Stromal cell of bone marrow (primary cell): ENCODE measurements around the gene EPN2.
"Not testable (repeated sequence)": the region's sequence is repeated elsewhere in the genome, so short reads cannot be mapped to it uniquely, and the experiment has no call there.

Experiments
- DNase-seq: peaks from one replicate; pipeline ENCODE4 v3.0.0-alpha.2; 2012; ENCODE audit warnings: low read depth

EPN2 gene

DNA sequence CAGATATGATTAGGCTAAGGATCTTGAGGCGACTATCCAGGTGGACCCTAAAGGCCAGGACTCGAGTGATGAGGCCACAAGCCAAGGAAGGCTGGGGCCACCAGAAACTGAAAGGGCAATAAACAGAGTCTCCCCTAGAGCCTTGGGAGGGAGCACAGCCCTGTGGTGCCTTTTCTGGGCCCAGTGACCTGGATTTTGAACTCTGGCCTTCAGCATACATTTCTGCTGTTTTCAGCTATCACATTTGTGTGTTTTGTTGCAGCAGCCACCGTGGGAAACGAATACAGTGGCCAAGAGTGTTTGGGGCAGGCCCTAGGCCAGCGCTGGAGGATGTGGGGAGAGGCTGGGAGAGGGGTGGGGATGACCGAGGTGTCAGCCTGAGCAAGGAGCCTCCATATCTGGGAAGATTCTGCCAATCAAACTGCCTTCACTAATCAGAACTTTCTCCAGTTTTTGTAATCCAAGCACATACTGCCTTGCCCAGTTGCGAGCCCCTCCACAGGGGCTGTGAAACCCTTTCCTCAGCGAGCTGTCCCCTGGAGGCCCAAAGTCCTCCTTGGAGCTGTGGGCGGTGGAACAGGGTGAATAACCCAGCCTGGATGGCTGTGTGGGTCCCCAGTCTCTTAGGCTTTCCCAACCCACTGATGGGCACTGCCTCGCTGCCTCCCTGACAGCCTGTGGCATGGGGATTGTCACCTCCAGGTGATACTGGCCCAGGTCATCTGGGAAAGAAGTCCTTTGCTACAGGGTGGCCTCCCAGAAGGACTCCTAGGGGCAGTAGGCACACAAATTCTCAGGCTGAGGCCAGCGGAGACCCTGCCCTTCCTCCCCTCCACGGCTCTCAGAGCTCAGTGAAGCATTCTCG, 108.6 kb downstream of the EPN2 start:
- DNase-seq = no peak

DNA sequence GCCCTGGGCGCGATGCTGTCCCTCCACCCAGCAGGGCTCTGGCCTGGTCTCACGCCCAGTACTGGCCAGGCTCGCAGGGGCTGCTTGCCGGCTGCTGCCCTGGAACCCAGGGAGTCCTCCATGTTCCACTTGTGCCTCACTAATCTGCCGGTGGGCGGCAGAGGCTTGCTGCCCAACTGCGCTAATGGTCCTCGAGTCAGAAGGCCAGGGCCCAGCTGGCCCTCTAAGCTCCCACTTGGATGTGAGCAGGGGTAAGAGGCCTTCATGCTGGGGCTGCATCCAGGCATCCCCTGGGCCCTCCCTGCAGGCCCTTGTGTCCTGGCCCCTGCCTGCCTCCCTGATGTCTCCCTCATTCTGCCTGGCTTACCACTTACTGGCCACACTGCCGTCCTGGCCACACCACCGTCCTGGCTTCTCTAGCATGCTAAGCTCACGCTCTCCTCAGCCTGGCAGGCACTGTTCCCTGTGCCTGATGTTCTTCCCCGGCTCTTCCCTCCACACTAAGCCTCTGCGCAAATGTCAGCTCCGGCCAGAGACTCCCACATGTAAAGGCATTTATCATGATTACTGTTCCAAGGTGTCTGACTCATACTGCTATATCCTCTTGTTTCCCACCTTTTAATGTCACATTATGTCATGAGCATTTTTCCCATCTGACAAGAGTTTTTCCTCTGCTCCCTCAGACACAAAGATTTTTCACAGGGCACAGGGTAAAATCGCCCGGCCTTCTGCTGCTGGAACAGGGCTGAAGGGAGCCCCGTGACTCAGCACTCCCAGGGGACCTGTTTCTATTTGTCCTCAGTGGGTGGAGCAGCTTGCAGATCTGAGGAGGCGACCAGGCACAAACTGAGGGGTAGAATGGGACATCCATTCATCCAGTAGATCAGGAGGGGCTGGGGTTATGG, 109.4 kb downstream of the EPN2 start:
- peak; percentile 74 for DNase-seq

DNA sequence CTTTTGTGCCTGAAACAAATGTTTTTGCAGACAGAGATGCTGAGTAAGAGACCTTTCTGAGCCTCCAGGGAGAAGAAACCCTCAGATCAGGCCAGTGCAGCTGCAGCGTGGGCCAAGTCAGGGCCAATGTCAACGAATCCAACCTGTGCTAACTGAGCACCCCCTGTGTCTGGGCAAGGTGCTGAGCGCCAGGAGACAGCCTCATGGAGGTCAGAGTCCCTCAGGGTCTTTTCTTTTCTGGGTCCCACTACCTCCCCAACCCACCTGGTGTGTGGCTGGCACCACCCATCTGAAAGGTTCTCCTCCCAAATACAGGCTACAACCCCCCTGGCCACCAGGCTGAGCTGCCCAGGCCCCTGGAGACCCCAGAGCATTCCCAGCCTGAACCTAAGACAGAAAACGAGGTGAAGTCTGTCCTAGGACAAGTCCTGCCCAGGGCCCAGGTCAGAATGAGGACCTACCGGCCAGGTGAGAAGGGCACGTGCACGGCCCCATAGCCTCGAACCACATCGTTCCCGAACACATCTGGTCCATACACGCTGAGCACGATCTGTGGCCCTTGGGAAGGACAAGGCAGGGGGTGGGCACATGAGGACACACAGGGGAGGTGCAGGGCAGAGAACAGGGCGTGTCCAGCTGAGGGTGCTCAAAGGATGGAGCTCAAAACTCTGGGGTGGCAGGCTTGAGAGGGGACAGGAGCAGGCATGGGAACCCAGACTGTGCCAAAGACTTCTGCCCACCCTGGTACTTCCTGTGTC, 110.3 kb downstream of the EPN2 start:
- no peak for DNase-seq

DNA sequence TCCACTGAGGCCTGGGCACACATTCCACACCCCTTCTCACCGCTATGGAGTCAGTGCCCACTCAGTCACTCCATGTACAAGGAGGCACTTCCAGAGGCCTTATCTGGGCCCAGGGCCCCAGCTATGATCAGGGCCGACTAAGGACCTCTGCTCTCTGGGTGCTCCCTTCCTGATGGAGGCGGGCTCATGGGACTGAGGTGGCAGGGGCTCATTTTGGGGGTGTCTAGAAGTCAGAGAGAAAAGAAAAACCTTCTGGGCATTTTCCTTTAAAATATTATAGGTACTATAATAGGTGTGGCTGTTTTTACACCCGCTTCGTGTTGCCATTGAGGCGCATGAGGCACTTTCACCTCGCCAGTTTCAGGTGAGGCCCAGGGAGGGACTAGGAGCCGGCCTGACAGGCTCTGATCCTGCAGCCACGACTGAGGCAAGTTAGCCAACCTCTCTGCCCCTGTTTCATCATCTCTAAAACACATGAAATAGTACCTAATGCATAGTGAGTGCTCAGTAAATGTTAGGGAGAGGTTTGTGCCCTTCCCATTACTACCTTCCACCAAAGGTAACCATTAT, 111.0 kb downstream of the EPN2 start:
- DNase-seq = no peak

DNA sequence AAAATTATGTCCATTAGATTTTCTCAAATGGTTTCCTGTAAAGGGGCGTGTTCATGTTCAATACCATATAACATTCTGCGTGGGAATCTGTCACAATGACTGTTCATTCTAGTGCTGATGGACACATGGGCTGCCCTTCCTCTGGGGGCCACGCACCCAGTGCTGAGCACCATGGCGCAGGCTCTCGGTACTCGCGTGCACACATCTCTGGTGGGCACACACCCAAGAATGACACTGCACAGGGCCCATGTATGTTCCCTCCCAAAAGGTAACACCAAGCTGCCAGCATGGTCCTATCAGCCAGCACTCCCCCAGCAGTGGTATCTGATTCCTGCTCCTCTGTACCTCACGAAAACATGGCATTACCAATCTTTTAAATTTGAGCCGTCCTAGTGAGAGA, 111.6 kb downstream of the EPN2 start:
- DNase-seq = no peak

DNA sequence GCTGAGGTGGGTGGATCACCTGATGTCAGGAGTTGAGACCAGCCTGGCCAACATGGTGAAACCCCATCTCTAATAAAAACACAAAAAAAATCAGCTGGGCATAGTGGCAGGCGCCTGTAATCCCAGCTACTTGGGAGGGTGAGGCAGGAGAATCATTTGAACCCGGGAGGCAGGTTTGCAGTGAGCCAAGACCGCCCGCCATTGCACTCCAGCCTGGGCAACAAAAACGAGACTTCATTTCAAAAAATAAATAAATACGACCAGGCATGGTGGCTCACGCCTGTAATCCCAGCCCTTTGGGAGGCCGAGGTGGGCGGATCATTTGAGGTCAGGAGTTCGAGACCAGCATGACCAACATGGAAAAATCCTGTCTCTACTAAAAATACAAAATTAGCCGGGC, 116.2 kb downstream of the EPN2 start:
- not testable (repeated sequence) for DNase-seq

DNA sequence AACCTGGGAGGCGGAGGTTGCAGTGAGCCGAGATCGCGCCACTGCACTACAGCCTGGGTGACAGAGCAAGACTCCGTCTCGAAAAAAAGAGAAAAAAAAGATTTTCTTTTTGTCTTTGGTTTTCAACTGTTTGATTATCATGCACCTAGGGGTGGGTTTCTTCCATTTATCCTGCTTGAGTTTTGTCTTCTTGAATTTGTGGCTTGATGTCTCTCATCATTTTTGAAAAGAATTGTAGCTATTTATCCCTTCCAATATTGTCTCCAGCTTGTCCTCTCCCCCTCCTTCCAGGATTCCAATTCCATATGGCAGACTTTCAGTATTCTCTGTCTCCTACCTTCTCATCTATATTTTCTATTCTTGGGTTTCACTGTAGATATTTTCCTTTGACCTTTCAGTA, 117.6 kb downstream of the EPN2 start:
- DNase-seq = no peak

DNA sequence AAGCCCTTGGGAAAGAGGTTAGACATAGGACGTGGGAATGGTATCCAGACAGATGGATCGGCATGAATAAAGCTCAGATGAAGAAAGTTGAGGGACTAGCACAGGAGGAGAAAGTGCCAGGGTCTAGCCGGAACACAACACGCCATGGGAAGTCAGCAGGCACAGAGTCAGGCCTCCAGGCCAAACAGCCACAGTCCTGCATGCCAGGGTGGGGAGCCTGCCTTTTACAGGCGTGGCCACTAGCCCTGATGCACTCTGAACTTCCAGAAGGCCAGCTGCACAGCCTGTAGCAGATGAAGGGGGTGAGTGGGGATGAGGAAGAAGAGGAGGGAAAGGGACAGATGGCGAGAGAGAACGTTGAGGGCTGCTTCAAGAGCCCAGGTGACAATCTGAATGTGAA, 120.2 kb downstream of the EPN2 start:
- no peak for DNase-seq

DNA sequence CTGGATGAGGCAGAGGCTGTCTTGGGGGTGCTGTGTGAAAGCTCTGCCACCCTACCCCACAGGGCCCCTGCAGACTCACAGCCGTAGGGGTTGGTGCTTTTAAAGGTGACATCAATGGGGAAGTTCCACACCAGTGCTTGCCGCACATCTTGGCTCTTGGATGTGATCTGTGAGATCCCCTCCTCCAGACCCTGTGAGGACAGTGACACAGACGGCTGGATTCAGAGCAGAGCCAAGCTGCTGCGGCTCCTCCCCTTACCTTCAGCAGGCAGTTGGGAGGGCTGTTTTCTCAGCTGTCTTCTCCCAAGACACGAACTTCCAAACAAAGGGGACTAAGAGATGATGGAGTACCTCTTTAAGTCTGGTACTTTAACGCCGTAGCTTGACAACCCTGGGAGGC, 120.6 kb downstream of the EPN2 start:
- no peak for DNase-seq

DNA sequence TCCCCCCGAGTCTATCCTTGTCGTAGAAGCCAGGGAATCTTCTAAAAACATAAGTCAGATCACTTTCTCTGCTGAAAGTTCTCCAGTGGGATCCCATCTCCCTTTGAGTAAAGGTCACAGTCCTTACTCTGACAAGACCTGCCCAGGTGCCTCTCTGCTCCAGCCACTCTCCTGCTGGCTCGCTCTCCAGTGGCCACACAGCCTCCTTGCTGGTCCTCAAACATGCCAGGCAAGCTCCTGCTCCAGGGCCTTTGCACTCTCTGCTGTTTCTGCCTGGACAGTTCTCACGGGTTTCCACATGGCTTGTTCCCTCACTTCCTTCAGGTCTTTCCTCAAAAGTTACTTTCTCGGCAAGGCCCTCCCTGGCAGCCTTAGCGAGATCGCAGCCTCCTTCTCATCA, 122.0 kb downstream of the EPN2 start:
- no peak for DNase-seq

DNA sequence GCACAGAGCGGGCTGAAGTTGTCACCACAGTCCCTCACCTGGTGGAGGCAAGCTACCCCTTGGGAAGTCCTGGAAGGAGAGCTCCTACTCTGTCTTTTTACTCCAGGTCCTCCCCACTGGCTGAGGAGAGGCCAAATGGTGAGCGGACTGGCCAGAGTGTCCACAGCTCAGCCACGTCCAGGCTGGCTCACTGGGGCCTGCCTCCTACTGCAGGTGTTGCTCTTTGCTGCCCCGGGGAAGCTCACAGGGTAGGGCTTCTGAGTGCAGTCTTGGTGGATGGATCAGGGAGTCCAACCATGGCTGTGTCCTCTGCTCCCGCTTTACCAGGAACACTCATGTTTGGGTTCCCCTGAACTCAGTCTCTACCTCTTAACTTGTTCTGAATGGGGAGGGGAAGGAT, 122.7 kb downstream of the EPN2 start:
- DNase-seq = no peak

DNA sequence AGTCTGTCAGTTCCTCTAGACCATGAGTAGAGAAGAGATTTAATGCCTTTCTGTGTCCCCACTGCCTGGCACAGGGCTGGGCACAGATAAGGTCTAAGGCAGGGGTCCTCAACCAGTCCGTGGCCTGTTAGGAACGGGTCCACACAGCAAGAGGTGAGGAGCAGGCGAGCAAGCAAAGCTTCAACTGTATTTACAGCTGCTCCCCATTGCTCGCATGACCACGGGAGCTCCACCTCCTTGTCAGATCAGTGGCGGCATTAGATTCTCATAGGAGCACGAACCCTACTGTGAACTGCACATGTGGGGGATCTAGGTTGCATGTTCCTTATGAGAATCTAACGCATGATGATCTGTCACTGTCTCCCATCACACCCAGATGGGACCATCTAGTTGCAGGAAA, 123.6 kb downstream of the EPN2 start:
- DNase-seq = no peak

DNA sequence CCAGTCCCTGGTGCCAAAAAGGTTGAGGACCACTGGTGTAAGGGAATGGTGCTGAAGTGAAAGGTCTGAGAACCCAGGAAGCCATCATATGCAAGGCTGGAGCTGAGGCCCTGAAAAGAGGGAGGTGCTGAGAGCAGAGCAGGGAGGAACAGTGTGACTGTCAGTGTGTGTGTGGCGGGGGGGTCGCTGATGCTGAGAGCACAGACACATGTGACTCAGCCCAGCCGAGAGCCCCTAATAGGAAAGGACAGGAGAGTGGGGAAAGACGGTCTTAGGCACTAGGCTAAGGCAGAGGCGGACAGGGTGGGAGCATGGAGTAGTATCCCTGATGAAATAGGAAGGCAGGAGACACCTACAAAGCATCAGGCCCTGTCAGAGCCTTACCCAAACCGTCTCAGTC, 124.2 kb downstream of the EPN2 start:
- DNase-seq = no peak

DNA sequence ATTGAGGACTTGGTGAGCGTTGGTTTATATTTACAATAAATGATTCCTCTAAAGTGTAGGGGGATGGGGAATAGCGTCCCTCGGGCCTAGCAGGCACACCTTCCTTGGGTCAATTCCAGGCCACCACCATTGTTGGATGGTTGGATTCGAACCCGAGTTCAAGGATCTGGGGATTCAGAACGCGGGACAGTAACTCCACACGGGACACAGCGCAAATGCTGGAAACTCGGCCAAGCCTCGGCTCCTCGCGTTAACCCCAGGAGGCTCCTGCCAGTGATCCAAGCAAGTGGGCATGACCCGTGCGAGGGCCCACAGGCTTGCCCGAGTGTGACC, 124.7 kb downstream of the EPN2 start:
- no peak for DNase-seq

DNA sequence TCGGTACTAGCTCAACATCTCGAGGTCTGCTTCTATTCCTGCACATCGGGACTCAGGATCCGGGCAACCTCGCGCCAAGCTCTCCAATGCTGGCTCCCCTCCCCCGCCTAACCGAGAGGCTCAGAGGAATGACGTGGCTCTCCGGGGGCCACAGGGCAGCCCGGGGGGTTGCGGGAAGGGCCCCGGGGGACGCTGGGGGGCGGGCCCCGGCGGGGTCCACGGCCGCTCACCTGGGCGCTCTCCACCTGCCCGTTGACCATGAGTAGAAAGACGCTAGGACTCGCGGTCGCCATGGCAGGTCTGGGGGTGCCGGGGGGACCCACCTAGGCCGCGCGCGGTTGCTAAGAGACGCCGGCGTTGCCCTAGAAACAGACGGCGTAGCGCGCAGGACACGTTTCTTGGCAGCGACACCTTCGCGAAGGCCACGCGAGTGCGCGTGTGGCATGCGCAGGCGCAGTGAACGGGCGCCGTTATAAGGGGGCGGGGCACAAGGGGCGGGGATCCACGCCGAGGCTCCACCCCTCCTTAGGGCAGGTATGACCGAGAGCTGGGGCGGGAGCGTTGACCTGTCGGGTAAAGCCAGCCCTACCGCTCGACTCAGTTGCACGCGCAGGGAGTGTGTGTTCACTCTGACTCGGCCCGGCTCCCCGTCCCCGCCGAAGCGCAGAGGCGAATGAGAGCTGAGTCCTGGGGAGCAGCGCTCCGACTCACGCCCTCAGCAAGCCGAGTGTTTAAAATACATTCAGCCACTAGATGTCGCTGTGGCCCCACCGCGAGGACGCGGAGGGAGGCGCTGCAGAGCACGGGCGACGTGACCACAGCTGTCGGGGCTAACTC, 125.3 kb downstream of the EPN2 start, which contains the start of gene B9D1:
Gene B9D1, minus strand, starts transcription at position 447 of the 837 bp plus-strand sequence. Its CDS starts 154 bp downstream, at position 293.
- DNase-seq = peak; percentile 71

DNA sequence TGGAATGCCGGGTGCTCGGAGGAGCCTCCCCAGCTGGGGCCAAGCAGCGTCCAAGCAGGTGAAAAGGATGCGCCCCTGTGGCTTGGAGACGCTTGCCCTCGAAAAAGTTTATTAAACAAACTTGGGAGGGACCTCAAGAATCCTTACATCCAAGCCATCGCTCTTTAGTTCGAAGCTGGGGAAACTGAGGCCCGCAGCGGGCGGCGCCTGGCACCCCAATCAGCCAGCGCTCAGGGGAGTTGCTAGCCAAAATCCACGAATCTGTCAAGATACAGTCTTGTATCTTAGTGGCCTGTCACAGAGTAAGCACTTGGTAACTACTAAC, 125.9 kb downstream of the EPN2 start:
- no peak for DNase-seq

DNA sequence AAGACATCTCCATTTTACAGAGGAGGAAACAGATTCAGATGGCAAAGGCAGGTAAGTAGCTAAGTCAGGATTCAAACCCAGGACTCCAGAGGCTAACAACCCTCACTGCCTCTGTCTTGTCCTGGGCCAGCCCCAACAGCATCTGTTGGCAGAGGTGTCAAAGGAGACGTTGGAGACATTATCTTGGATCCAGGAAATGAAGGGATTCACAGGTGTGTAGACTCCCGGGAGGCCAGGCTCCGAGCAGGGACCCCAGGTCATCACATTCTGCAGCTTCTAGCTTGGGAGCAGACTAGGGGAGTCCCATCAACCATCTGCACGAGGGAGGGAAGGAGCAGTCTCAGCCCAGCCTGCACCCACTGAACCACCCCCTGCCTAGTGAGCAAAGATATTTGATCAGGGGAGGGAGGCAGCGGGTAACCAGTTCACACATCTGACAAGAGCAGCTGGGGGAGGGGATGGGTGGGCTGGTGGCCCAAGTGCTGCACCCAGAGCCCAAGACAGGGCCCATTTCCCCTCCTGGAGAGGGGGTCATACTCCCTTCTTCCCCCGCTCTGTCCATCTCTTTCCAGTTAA, 126.4 kb downstream of the EPN2 start:
- no peak for DNase-seq

DNA sequence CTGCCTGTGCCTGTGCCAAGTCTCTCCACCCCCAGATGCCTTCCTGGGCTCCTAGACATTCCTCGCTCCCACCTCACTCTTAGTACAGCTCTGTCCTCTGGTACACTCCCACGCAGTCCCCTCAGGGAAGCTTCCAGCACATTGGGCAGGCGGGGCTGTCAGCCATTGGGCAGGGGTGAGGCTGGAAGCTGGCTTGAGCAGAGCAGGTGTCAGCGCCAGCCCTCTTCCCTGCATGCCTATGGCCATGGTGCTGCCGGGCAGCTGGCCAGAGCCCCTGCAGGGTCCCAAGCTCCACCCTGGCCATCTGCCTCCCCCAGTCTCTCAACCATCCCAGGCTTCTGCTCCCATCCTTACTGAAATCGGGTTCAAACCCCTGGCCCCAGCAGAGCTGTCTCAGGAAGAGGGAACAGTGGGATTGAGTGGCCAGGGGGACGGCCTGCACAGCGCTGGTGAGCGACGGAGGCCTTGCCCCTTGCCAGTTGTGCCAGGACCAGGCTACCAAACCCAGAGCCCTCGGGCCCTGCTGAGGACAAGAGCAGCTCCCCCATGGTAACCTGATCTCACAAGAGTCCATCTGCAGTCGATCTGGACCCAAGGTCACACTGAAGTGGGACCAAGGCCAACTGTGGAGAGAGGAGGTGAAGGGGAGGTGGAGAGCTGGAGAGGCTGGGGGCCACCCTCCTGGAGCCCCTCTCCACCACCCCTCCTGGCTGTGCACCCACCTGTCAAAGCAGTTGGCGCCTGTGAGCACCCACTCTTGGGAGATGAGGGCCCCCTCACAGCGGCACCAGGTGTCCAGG, 127.7 kb downstream of the EPN2 start:
- no peak for DNase-seq

DNA sequence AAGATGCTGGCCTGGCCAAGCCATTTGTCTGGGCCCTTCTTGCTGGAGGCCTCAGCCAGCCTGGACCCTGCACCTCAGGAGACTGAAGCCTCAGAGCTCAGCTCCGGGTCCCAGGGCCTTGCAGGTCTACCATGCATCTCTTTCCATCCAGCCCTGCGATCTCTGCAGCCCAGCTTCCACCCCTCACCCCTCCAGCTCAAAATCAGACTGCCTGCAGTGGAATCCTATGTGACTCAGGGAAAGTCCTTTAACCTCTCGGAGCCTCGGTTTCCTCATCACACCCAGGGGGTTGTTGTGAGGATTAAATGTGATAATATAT, 128.3 kb downstream of the EPN2 start:
- DNase-seq = no peak
